Progenitor cell of endocrine pancreas (in vitro differentiated cells): Measurements from ENCODE around the gene BCL2L11. TPM values are rescaled to one million over a fixed set of nuclear protein-coding genes. Genes with fewer than 3 reads are reported as not detected.

Experiments
- DNase-seq: peaks from one replicate; pipeline ENCODE4 v3.0.0; 2021; ENCODE audit warnings: low spot score; ENCODE audit not compliant: unreplicated experiment
- H3K27ac Mint-ChIP-seq: 2 replicates; pipeline ENCODE4 v1.8.0; 2021; ENCODE audit warnings: mild to moderate bottlenecking, moderate library complexity, mixed read lengths
- H3K27me3 Mint-ChIP-seq: 2 replicates; pipeline ENCODE4 v1.8.0; 2021; ENCODE audit warnings: mixed read lengths
- H3K36me3 Mint-ChIP-seq: 2 replicates; pipeline ENCODE4 v1.8.0; 2022; ENCODE audit warnings: mixed read lengths; ENCODE audit not compliant: insufficient read depth
- H3K4me1 Mint-ChIP-seq: 2 replicates; pipeline ENCODE4 v1.8.0; 2021; ENCODE audit warnings: low read depth, mixed read lengths
- H3K4me3 Mint-ChIP-seq: 2 replicates; pipeline ENCODE4 v1.8.0; 2021; ENCODE audit warnings: low read depth, mild to moderate bottlenecking, moderate library complexity, mixed read lengths
- H3K9me3 Mint-ChIP-seq: 2 replicates; pipeline ENCODE4 v1.8.0; 2021; ENCODE audit warnings: low read depth, mixed read lengths
- total RNA-seq: library from RNA; stranded (reverse); gene quantifications from 2 replicates; pipeline ENCODE4 v1.2.1, GENCODE V29; 2021
- TF ChIP-seq, protein P1 (sequence below): fragments of 200-600 bp; sonication (generic); IDR thresholded peaks from one replicate; pipeline ENCODE4 v1.5.0; 2021; ENCODE audit warnings: antibody characterized with exemption, mild to moderate bottlenecking; ENCODE audit not compliant: unreplicated experiment

The BCL2L11 gene
- total RNA-seq, 1 donor from 2014 or later: 27.7 TPM

DNA sequence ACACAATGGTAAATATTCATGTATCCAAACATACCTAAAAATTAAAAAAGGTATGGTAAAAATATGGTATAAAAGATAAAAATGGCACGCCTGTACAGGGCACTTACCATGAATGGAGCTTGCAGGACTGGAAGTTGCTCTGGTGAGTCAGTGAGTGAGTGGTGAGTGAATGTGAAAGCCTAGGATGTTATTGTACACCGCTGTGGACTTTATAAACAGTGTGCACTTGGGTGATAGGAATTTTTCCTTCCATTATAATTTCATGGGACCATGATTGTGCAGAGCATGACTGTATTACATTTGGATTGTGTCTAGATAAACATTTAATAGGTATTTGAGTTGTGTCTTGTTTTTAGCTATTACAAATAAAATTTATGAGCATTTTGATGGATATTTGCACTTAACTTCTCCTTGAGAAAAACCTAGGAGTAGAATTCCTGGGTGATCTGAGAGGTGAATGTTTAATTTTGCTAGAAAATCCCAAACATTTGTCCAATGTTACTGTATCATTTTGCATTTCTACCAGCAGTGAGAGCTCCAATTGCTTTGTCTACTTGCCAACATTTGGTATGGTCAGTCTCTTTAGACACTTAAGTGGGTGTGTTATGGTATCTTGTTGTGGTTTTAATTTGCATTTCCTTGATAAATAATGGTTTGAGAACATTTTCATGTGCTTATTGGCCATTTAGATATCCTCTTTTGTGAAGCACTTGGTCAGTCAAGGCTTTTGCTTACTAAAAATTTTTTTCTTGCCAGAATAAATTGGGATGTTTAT, 81.7 kb downstream of the BCL2L11 start:
- no peak overlapping the region for H3K27ac Mint-ChIP-seq
- no peaks in the 10 kb centered on the region for H3K9me3 Mint-ChIP-seq
- no peaks in the 10 kb centered on the region for H3K4me1 Mint-ChIP-seq
- H3K27me3 Mint-ChIP-seq: peaks cover 24% of the 10 kb centered on the region
- TF ChIP-seq, protein P1, sequence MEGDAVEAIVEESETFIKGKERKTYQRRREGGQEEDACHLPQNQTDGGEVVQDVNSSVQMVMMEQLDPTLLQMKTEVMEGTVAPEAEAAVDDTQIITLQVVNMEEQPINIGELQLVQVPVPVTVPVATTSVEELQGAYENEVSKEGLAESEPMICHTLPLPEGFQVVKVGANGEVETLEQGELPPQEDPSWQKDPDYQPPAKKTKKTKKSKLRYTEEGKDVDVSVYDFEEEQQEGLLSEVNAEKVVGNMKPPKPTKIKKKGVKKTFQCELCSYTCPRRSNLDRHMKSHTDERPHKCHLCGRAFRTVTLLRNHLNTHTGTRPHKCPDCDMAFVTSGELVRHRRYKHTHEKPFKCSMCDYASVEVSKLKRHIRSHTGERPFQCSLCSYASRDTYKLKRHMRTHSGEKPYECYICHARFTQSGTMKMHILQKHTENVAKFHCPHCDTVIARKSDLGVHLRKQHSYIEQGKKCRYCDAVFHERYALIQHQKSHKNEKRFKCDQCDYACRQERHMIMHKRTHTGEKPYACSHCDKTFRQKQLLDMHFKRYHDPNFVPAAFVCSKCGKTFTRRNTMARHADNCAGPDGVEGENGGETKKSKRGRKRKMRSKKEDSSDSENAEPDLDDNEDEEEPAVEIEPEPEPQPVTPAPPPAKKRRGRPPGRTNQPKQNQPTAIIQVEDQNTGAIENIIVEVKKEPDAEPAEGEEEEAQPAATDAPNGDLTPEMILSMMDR: no peak
- no peaks in the 10 kb centered on the region for H3K36me3 Mint-ChIP-seq
- DNase-seq: no peak
- H3K4me3 Mint-ChIP-seq: no peak overlapping the region

DNA sequence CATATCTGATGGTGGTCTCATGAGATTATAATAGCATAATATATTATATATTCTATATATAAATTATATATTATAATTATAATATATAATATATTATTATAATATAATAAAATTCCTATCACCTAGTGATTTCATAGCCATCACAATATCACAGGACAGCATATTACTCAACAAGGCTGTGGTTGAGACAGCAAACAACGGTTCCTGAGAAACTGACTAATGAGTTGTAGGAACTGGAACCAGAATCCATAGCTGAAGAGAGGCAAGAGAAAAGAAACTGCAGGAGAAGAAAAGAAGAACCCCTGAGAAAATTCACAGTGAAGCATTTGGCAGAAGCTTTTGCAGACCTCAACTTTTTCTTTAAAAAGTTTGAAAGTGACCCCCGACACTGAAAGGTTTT, 84.0 kb downstream of the BCL2L11 start:
- Mint-ChIP-seq H3K4me1 (no peaks in the 10 kb centered on the region), H3K27me3 (peaks cover 15% of the 10 kb centered on the region), H3K9me3 (no peaks in the 10 kb centered on the region), H3K4me3 (no peak overlapping the region), H3K36me3 (no peaks in the 10 kb centered on the region), H3K27ac (no peak overlapping the region)
- DNase-seq: no peak
- TF ChIP-seq, protein P1: no peak

DNA sequence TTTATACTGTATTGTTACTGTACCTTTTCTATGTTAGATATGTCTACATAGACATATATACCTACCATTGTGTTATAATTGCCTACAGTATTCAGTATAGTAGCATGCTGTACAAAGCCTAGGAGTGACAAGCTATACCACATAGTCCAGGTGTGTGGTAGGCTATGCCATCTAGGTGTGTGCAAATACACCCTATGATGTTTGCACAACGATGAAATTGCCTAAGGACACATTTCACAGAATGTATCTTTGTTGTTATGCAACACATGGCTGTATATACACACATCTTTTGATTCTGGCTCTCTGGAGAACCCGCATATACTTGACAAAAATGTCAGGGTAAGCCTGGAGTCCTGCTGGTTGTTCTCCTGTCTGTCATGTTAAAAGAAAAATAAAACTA, 85.1 kb downstream of the BCL2L11 start:
- TF ChIP-seq, protein P1: no peak

DNA sequence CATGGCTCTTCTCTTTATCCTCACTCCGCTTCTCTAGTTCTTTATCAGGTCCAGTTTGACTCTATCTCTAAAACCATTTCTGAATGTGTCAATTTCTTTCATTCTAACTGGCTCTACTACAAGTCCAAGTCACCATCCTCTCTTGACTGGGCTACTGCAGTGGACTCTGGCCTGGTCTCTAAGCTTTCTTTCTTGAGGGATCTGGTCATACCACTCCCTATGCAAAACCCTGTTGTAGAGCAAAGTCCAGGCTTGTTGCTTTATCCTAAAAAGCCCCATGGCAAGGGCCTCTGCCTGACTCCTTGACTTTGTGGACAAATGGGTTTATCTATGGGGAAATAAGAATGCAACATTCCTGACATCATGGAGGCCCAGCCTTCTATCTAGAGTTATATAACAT, 87.1 kb downstream of the BCL2L11 start:
- no peak overlapping the region for H3K27ac Mint-ChIP-seq
- no peak overlapping the region for H3K4me3 Mint-ChIP-seq

More for the DNA sequence above, 85.1 kb downstream of the BCL2L11 start:
- Mint-ChIP-seq H3K4me3 (no peak overlapping the region), H3K9me3 (no peaks in the 10 kb centered on the region), H3K36me3 (no peaks in the 10 kb centered on the region), H3K27me3 (peaks cover 8% of the 10 kb centered on the region), H3K27ac (no peak overlapping the region), H3K4me1 (no peaks in the 10 kb centered on the region)
- no peak for DNase-seq

DNA sequence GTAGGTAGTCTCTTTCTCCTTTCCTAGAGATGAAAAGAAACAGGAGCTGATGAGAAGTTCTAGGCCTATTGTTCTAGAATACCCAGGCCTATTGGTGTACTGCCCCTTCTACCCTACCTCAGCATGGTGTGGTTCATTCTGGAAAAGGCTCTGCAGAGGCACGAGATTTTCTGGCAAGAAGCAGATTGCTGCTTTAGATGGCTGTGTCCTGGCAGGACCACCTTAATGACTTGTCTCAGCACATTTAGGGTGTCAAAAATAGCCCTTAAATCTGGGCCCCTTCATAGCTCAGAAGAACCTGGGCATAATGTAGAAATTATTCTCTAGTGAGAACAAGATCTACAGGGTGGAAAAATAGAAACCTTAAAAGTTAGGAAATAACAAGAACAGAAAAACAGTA, 87.9 kb downstream of the BCL2L11 start:
- no peak for DNase-seq
- Mint-ChIP-seq H3K27me3 (peaks cover 3% of the 10 kb centered on the region), H3K4me3 (no peak overlapping the region), H3K9me3 (peaks cover 6% of the 10 kb centered on the region), H3K4me1 (no peaks in the 10 kb centered on the region), H3K27ac (no peak overlapping the region), H3K36me3 (no peaks in the 10 kb centered on the region)
- TF ChIP-seq, protein P1: no peak

More for the DNA sequence above, 87.1 kb downstream of the BCL2L11 start:
- no peaks in the 10 kb centered on the region for H3K9me3 Mint-ChIP-seq
- peaks cover 3% of the 10 kb centered on the region for H3K27me3 Mint-ChIP-seq
- no peaks in the 10 kb centered on the region for H3K36me3 Mint-ChIP-seq
- DNase-seq: no peak
- TF ChIP-seq, protein P1: no peak
- H3K4me1 Mint-ChIP-seq: no peaks in the 10 kb centered on the region
